C4-2B (cell line): Measurements from ENCODE around the gene EMILIN1.

Experiments used
- CTCF ChIP-seq: fragments of 450-650 bp; conservative IDR thresholded peaks from 2 replicates; pipeline ENCODE4 v1.5.1; 2017; ENCODE audit warnings: mild to moderate bottlenecking
- ZFX ChIP-seq: fragments of 450-650 bp; IDR thresholded peaks from 2 replicates; pipeline ENCODE4 v1.6.1; 2017

- TF ChIP-seq CTCF (no peak), ZFX (no peak)
These were observed 50.5 kb downstream of the EMILIN1 start for GRCh38 chr2:27128668-27129571.
